ENCODE data around the gene TPCN1.

The TPCN1 gene

GRCh38 chr12:113201187-113202177, 19.8 kb upstream of the TPCN1 start:
- no peaks in the 10 kb centered on the region for H3K79me1 ChIP-seq (ENCODE audit: low read depth, low read length)
- no peak overlapping the region for H3K4ac ChIP-seq (ENCODE audit: low read length)
- H3K9ac ChIP-seq (ENCODE audit: low read depth, low read length, poor library complexity): no peak overlapping the region
- no CpG with 5 or more reads among the region's 14 CpGs for WGBS, 2 donors (ENCODE audit: extremely low coverage in 2 of 2, insufficient read length in 2 of 2, insufficient replicate concordance in 1 of 2)
- H2BK12ac ChIP-seq (ENCODE audit: low read length): no peak overlapping the region
- H2AFZ ChIP-seq (ENCODE audit: low read length): no peak overlapping the region
- peaks cover 0 to 4% of the 10 kb centered on the region in 2 donors for H3K9me3 ChIP-seq (replicated peaks in 1 of 2; ENCODE audit: control insufficient read depth in 2 of 2, insufficient read depth in 1 of 2, low read depth in 1 of 2, low read length in 2 of 2)
- H3K36me3 ChIP-seq (replicated peaks in 1 of 2; ENCODE audit: control insufficient read depth in 2 of 2, insufficient read depth in 2 of 2, low read length in 2 of 2): no peaks in the 10 kb centered on the region
- H3K4me3 ChIP-seq (ENCODE audit: low read length in 2 of 2): no peak overlapping the region
- H3K18ac ChIP-seq (ENCODE audit: low read length): no peak overlapping the region
- H3K23ac ChIP-seq (ENCODE audit: low read depth, low read length, poor library complexity): no peak overlapping the region
- H3K4me2 ChIP-seq (ENCODE audit: insufficient read depth, low read length, poor library complexity, severe bottlenecking): no peak overlapping the region
- H2BK120ac ChIP-seq (ENCODE audit: low read depth, low read length): no peak overlapping the region
- H3K27ac ChIP-seq (replicated peaks; ENCODE audit: low read length): no peak overlapping the region
- H3K4me1 ChIP-seq (ENCODE audit: control insufficient read depth in 2 of 2, insufficient read depth in 1 of 2, low read depth in 1 of 2, low read length in 2 of 2): peaks cover 0 to 1% of the 10 kb centered on the region in 2 donors
- no peak overlapping the region for H2BK5ac ChIP-seq (ENCODE audit: low read length)
- peak overlapping the region; percentile 98 for H4K8ac ChIP-seq (ENCODE audit: low read depth, low read length)
- H3K27me3 ChIP-seq (ENCODE audit: control insufficient read depth in 3 of 3, insufficient read depth in 3 of 3, low read depth in 1 of 3, low read length in 3 of 3): no peaks in the 10 kb centered on the region
- H4K91ac ChIP-seq (ENCODE audit: low read depth, low read length, poor library complexity): no peak overlapping the region
- H2BK15ac ChIP-seq (ENCODE audit: low read length): no peak overlapping the region
- no peak overlapping the region for H3K14ac ChIP-seq (ENCODE audit: low read length)
- peak overlapping the region; percentile 36 for H2AK5ac ChIP-seq (ENCODE audit: low read depth, low read length)
- no peak for DNase-seq (ENCODE audit: low spot score)

- Histone ChIP-seq H3K27me3 (ENCODE audit: control insufficient read depth in 3 of 3, insufficient read depth in 3 of 3, low read depth in 1 of 3, low read length in 3 of 3) (no peaks in the 10 kb centered on the region), H3K14ac (ENCODE audit: low read length) (no peak overlapping the region), H3K4me3 (ENCODE audit: low read length in 2 of 2) (no peak overlapping the region), H3K4ac (ENCODE audit: low read length) (no peak overlapping the region), H3K23ac (ENCODE audit: low read depth, low read length, poor library complexity) (no peak overlapping the region), H3K79me1 (ENCODE audit: low read depth, low read length) (no peaks in the 10 kb centered on the region), H2AFZ (ENCODE audit: low read length) (no peak overlapping the region), H4K8ac (ENCODE audit: low read depth, low read length) (no peak overlapping the region), H3K9ac (ENCODE audit: low read depth, low read length, poor library complexity) (no peak overlapping the region), H3K4me2 (ENCODE audit: insufficient read depth, low read length, poor library complexity, severe bottlenecking) (no peak overlapping the region), H3K18ac (ENCODE audit: low read length) (no peak overlapping the region), H2AK5ac (ENCODE audit: low read depth, low read length) (no peak overlapping the region), H3K9me3 (replicated peaks in 1 of 2; ENCODE audit: control insufficient read depth in 2 of 2, insufficient read depth in 1 of 2, low read depth in 1 of 2, low read length in 2 of 2) (peaks cover 0 to 7% of the 10 kb centered on the region in 2 donors), H3K27ac (replicated peaks; ENCODE audit: low read length) (no peak overlapping the region), H2BK5ac (ENCODE audit: low read length) (no peak overlapping the region), H2BK15ac (ENCODE audit: low read length) (no peak overlapping the region), H2BK120ac (ENCODE audit: low read depth, low read length) (no peak overlapping the region), H4K91ac (ENCODE audit: low read depth, low read length, poor library complexity) (no peak overlapping the region), H2BK12ac (ENCODE audit: low read length) (no peak overlapping the region), H3K36me3 (replicated peaks in 1 of 2; ENCODE audit: control insufficient read depth in 2 of 2, insufficient read depth in 2 of 2, low read length in 2 of 2) (no peaks in the 10 kb centered on the region), H3K4me1 (ENCODE audit: control insufficient read depth in 2 of 2, insufficient read depth in 1 of 2, low read depth in 1 of 2, low read length in 2 of 2) (no peaks in the 10 kb centered on the region)
- no CpG with 5 or more reads among the region's 4 CpGs for WGBS, 2 donors (ENCODE audit: extremely low coverage in 2 of 2, insufficient read length in 2 of 2, insufficient replicate concordance in 1 of 2)
- no peak for DNase-seq (ENCODE audit: low spot score)
These were observed 18.8 kb upstream of the TPCN1 start for GRCh38 chr12:113202300-113203075.

- H3K9me3 ChIP-seq (replicated peaks in 1 of 2; ENCODE audit: control insufficient read depth in 2 of 2, insufficient read depth in 1 of 2, low read depth in 1 of 2, low read length in 2 of 2): peaks cover 0 to 7% of the 10 kb centered on the region in 2 donors
- H3K23ac ChIP-seq (ENCODE audit: low read depth, low read length, poor library complexity): no peak overlapping the region
- no peak overlapping the region for H4K8ac ChIP-seq (ENCODE audit: low read depth, low read length)
- DNase-seq (ENCODE audit: low spot score): no peak
- no peak overlapping the region for H3K4me3 ChIP-seq (ENCODE audit: low read length in 2 of 2)
- H2BK15ac ChIP-seq (ENCODE audit: low read length): no peak overlapping the region
- no peak overlapping the region for H2AK5ac ChIP-seq (ENCODE audit: low read depth, low read length)
- no peak overlapping the region for H2BK120ac ChIP-seq (ENCODE audit: low read depth, low read length)
- H3K36me3 ChIP-seq (replicated peaks in 1 of 2; ENCODE audit: control insufficient read depth in 2 of 2, insufficient read depth in 2 of 2, low read length in 2 of 2): no peaks in the 10 kb centered on the region
- no peak overlapping the region for H3K4ac ChIP-seq (ENCODE audit: low read length)
- H2BK5ac ChIP-seq (ENCODE audit: low read length): no peak overlapping the region
- H3K4me1 ChIP-seq (ENCODE audit: control insufficient read depth in 2 of 2, insufficient read depth in 1 of 2, low read depth in 1 of 2, low read length in 2 of 2): no peaks in the 10 kb centered on the region
- no peaks in the 10 kb centered on the region for H3K79me1 ChIP-seq (ENCODE audit: low read depth, low read length)
- H3K27ac ChIP-seq (replicated peaks; ENCODE audit: low read length): no peak overlapping the region
- H3K4me2 ChIP-seq (ENCODE audit: insufficient read depth, low read length, poor library complexity, severe bottlenecking): no peak overlapping the region
- H2BK12ac ChIP-seq (ENCODE audit: low read length): no peak overlapping the region
- H3K27me3 ChIP-seq (ENCODE audit: control insufficient read depth in 3 of 3, insufficient read depth in 3 of 3, low read depth in 1 of 3, low read length in 3 of 3): no peaks in the 10 kb centered on the region
- no peak overlapping the region for H3K14ac ChIP-seq (ENCODE audit: low read length)
- no peak overlapping the region for H3K9ac ChIP-seq (ENCODE audit: low read depth, low read length, poor library complexity)
- no peak overlapping the region for H3K18ac ChIP-seq (ENCODE audit: low read length)
- no peak overlapping the region for H2AFZ ChIP-seq (ENCODE audit: low read length)
- no CpG with 5 or more reads among the region's 8 CpGs for WGBS, 2 donors (ENCODE audit: extremely low coverage in 2 of 2, insufficient read length in 2 of 2, insufficient replicate concordance in 1 of 2)
- no peak overlapping the region for H4K91ac ChIP-seq (ENCODE audit: low read depth, low read length, poor library complexity)
These were observed 17.2 kb upstream of the TPCN1 start for GRCh38 chr12:113203852-113204760.
